A549 (cell line): ENCODE data around the gene WIPF3.

Source experiments
- RFX5 ChIP-seq: fragments of 450-650 bp; IDR thresholded peaks from 2 replicates; pipeline ENCODE4 v1.7.1; 2014; ENCODE audit warnings: antibody characterized with exemption, mild to moderate bottlenecking, moderate library complexity
- TF ChIP-seq, protein P1 (sequence below): fragments of >200 bp; sonication (Bioruptor Twin); formaldehyde crosslinking; IDR thresholded peaks from 3 replicates; pipeline ENCODE4 v1.5.1; 2016

DNA sequence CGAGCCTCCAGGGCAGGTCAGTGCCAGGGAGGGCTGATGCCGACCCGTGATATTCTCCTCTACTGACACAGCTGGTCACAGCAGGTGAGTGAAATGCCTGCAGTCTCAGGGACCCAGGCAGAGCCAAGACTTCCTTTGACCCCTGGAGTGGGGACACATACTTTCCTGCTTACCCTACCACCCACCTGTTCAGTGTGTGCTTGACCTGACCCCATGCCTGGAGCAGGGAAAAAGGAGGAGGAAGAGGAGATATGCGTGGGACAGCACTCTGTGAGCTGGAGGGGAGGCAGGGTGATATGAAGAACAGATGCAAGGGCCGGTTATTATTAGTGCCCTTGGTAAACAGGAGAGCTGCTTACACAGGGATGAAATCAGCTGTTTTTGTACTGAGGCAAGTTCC, 40.8 kb upstream of the WIPF3 start:
- TF ChIP-seq RFX5 = no peak
- TF ChIP-seq, protein P1, sequence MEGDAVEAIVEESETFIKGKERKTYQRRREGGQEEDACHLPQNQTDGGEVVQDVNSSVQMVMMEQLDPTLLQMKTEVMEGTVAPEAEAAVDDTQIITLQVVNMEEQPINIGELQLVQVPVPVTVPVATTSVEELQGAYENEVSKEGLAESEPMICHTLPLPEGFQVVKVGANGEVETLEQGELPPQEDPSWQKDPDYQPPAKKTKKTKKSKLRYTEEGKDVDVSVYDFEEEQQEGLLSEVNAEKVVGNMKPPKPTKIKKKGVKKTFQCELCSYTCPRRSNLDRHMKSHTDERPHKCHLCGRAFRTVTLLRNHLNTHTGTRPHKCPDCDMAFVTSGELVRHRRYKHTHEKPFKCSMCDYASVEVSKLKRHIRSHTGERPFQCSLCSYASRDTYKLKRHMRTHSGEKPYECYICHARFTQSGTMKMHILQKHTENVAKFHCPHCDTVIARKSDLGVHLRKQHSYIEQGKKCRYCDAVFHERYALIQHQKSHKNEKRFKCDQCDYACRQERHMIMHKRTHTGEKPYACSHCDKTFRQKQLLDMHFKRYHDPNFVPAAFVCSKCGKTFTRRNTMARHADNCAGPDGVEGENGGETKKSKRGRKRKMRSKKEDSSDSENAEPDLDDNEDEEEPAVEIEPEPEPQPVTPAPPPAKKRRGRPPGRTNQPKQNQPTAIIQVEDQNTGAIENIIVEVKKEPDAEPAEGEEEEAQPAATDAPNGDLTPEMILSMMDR = no peak
